ENCODE results near the gene LRRC27. TPM values are rescaled to one million over a fixed set of nuclear protein-coding genes. Genes with fewer than 3 reads are reported as not detected.

The LRRC27 gene
- total RNA-seq, 6 experiments from 2014 or later = 2.2 to 5.4 (median 3.2) TPM

- peaks cover 0 to 6% (median 0%) of the 10 kb centered on the region in 4 donors for H3K4me1 ChIP-seq
- no peak overlapping the region for H3K4me3 ChIP-seq
- 73% methylated on average over 8 of the region's 20 CpGs for WGBS (ENCODE audit: insufficient coverage, low coverage, low lambda C conversion rate, missing lambda C conversion rate)
- TF ChIP-seq, protein P1, sequence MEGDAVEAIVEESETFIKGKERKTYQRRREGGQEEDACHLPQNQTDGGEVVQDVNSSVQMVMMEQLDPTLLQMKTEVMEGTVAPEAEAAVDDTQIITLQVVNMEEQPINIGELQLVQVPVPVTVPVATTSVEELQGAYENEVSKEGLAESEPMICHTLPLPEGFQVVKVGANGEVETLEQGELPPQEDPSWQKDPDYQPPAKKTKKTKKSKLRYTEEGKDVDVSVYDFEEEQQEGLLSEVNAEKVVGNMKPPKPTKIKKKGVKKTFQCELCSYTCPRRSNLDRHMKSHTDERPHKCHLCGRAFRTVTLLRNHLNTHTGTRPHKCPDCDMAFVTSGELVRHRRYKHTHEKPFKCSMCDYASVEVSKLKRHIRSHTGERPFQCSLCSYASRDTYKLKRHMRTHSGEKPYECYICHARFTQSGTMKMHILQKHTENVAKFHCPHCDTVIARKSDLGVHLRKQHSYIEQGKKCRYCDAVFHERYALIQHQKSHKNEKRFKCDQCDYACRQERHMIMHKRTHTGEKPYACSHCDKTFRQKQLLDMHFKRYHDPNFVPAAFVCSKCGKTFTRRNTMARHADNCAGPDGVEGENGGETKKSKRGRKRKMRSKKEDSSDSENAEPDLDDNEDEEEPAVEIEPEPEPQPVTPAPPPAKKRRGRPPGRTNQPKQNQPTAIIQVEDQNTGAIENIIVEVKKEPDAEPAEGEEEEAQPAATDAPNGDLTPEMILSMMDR (IDR thresholded peaks at IDR 0.05) = no peak
- TF ChIP-seq POLR2A (IDR thresholded peaks at IDR 0.05) = no peak
- no peaks in the 10 kb centered on the region for H3K36me3 ChIP-seq
- intact Hi-C loops (cut with DNase I) = no loop called here
- ATAC-seq = no peak
- H3K27ac ChIP-seq = no peak overlapping the region
- H3K27me3 ChIP-seq = no peaks in the 10 kb centered on the region
- DNase-seq = no peak
- H3K9me3 ChIP-seq = no peaks in the 10 kb centered on the region
Measured at GRCh38 chr10:132417957-132418441, 86.0 kb downstream of the LRRC27 start.

GRCh38 chr10:132418527-132419416 is 86.8 kb downstream of the LRRC27 start:
- H3K9me3 ChIP-seq = no peaks in the 10 kb centered on the region
- H3K4me1 ChIP-seq = peaks cover 0 to 6% (median 0%) of the 10 kb centered on the region in 4 donors
- ATAC-seq (no peak), DNase-seq (no peak)
- TF ChIP-seq POLR2A (IDR thresholded peaks at IDR 0.05) = no peak
- TF ChIP-seq, protein P1 (IDR thresholded peaks at IDR 0.05) = no peak
- H3K27me3 ChIP-seq = no peaks in the 10 kb centered on the region
- intact Hi-C loops (cut with DNase I) = no loop called here
- no peaks in the 10 kb centered on the region for H3K36me3 ChIP-seq
- no peak overlapping the region for H3K27ac ChIP-seq
- no peak overlapping the region for H3K4me3 ChIP-seq
- 55% methylated on average over 4 of the region's 18 CpGs for WGBS (ENCODE audit: insufficient coverage, low coverage, low lambda C conversion rate, missing lambda C conversion rate)

DNA sequence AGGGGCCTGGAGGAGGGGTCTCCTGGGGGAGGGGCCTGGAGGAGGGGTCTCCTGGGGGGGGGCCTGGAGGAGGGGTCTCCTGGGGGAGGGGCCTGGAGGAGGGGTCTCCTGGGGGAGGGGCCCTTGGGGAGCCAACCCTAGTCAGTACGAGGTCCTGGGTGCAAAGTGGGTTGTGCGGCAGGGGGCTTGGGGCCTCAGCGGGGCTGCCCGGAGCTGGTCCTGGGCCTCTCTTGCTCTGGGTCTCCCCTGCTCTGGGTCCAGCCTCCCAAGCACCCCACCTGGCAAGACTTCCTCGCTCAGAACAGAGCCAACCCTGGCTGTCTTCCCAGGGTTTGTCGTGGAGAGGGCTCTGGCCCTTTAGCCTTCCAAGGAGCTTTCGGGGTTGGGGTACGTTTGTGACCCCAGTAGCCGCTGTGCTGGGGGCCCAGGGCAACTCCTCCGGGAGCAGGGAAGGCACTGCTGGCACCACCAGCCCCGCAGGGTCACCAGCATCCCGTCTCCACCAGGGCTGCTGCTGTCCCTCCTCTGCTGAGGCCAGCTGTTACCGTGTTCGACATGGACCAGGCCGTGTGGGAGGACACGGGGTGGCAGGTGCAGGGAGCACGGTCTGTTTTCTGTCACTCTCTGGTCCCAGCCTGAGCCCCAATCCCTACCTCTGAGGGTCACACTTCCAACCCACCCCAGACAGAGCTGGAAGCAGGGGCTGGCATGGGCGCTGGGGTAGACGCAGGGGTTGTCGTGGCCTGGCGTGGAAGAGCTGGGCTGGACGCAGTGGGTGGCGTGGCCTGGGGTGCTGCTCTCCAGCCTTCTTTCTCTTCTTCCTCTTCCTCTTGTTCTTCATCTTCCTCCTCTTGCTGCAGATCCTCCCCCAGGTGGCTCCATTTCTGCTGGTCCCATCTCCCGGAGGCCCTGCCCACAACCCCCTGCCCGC is 87.8 kb downstream of the LRRC27 start:
- ATAC-seq (no peak), DNase-seq (no peak)
- Histone ChIP-seq H3K4me1 (peaks cover 0 to 6% (median 0%) of the 10 kb centered on the region in 4 donors), H3K27ac (peak overlapping the region; percentile 64 to 88 (median 83)), H3K4me3 (no peak overlapping the region), H3K9me3 (no peaks in the 10 kb centered on the region), H3K27me3 (no peaks in the 10 kb centered on the region), H3K36me3 (no peaks in the 10 kb centered on the region)
- WGBS (ENCODE audit: insufficient coverage, low coverage, low lambda C conversion rate, missing lambda C conversion rate) = no CpG with 5 or more reads among the region's 25 CpGs
- no peak for TF ChIP-seq POLR2A (IDR thresholded peaks at IDR 0.05)
- TF ChIP-seq, protein P1 (IDR thresholded peaks at IDR 0.05) = no peak
- intact Hi-C loops (cut with DNase I) = no loop called here

DNA sequence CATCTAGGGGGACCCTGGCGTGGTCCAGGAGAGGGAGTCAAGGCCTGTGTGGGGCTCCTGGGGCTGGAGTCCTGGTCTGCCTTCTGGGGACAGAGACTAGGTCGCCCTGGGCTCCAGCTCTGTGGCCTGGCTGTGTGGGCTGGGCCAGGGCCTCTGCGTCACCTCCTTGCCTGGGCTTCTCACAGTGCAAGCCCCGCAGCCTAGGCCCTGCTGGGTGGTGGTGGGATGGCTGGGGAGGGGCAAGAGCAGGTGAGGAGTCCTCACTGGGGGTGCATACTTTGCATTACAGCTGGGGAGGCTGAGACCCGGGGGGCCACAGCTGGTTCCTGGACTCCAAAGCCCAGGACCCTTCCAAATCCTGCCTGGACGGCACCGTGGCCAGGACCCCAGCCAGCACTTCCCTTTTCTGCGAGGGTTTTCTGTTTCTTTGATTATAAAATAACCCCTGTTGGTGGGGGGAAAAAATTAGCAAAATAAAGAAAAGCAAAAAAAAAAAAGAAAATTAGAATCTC is 88.5 kb downstream of the LRRC27 start:
- Histone ChIP-seq H3K4me1 (peaks cover 0 to 6% (median 0%) of the 10 kb centered on the region in 4 donors), H3K4me3 (no peak overlapping the region), H3K27me3 (no peaks in the 10 kb centered on the region), H3K9me3 (no peaks in the 10 kb centered on the region), H3K27ac (peak overlapping the region; percentile 64 to 88 (median 83)), H3K36me3 (no peaks in the 10 kb centered on the region)
- ATAC-seq (peak; percentile 5 to 21 (median 15)), DNase-seq (no peak)
- WGBS (ENCODE audit: insufficient coverage, low coverage, low lambda C conversion rate, missing lambda C conversion rate) = 43% methylated on average over 4 of the region's 8 CpGs
- TF ChIP-seq POLR2A (IDR thresholded peaks at IDR 0.05) = no peak
- TF ChIP-seq, protein P1 (IDR thresholded peaks at IDR 0.05) = no peak
- intact Hi-C loops (cut with DNase I) = no loop called here
